B cell (primary cell): ENCODE results near the gene PEX1.

Experiments used
- CTCF ChIP-seq: fragments of 200-600 bp; IDR thresholded peaks from one replicate; pipeline ENCODE4 v1.8.0; 2022; ENCODE audit warnings: antibody characterized with exemption, mild to moderate bottlenecking
- EZH2 ChIP-seq: IDR thresholded peaks from 2 replicates; pipeline ENCODE4 v1.6.1; 2012; ENCODE audit warnings: borderline replicate concordance, low read depth, mild to moderate bottlenecking, moderate library complexity, low read length; ENCODE audit not compliant: insufficient read depth, poor library complexity, severe bottlenecking

DNA sequence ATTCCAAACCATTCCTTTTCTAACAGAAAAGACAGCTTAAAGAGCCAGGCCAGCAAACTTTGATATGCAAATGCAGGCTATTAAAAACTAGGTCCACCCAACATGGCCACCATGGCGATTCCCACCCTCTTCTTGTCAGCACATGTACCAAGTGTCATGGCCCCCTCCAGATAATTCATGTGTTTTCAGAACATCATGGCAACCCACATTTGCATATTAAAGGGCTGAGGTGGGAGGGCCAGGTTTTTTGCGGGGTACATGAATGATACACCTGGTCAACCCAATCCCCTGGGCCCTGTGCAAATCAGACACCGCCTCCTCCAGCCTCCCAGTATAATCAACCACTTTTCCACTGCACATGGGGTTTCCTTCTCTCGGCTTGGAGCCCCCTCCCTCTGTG lies 49.6 kb downstream of the PEX1 start:
- TF ChIP-seq CTCF (no peak), EZH2 (no peak)
